SHP77 (cell line): Measurements from ENCODE around the gene TOP3A.

Experiments
- DNase-seq, 2 experiments: peaks; one replicate each; lab custom pipeline; 2025; lab: John Stamatoyannopoulos, UW

Gene TOP3A

GRCh38 chr17:18253187-18253884 is 61.5 kb downstream of the TOP3A start:
- DNase-seq, result no peak

DNA sequence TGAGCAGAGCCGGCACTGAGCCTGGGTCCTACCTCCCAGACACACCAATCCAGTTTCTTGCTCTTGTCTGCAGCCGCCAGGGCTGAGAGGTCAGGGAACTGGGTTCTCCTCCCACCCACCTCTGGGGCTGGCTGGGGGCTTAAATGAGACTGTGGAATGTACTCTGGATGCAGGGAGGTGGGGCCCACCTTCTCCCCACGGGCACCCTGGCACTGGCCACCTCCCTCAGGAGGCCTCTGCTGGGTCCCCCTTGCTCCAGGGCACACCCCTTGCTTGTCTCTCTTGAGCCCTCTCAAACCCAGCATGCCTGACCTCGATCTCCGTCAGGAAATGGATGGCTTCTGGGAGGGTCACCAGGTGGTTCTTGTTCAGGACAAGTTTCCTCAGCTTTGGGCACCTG is 62.6 kb downstream of the TOP3A start:
- DNase-seq, result no peak

DNA sequence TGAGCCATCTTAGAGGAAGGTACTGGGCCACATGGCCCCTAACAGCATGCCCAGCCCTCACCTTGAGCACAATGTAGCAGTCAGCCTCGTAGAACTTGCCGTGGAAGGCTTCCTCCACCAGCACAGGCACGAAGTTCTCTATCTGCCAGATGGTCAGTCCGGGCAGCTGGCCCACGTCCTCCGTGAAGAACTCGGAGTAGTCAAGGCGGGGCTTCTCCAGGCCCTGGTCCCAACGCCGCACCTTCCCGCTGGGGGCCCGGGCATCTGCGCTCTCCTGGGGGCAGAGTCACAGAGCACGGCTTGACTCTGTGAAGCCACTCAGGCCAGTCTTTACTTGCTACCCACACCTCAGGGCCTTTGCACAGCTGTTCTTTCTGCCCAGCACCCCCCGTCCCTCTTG is 63.6 kb downstream of the TOP3A start:
- DNase-seq, result no peak

- no peak for DNase-seq
Measured at GRCh38 chr17:18250708-18251107, 64.1 kb downstream of the TOP3A start.

- DNase-seq, result no peak
Measured at GRCh38 chr17:18250259-18250658, 64.5 kb downstream of the TOP3A start.

GRCh38 chr17:18248811-18249210 is 66.0 kb downstream of the TOP3A start:
- DNase-seq, result no peak

GRCh38 chr17:18248300-18248731 is 66.5 kb downstream of the TOP3A start:
- peak; percentile 83 to 86 for DNase-seq

DNA sequence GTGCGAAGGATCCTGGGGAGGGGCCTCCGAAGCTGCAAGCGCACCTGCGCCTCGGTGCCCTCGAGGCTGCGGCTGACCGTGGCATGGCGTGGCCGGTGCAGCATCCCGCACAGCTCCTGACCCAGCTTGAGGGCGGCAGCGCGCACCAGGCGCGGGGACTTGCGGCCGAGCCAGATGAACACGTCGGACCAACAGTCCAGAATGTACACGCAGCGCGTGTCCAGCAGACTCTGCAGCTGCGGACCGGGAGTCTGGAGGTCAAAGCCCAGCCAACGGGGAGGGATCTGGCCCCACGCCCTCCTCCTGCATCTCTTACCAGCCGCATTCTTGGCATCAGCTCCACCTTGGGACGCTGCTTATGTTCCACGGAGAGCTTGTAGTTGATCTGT is 67.2 kb downstream of the TOP3A start:
- DNase-seq, result no peak

DNA sequence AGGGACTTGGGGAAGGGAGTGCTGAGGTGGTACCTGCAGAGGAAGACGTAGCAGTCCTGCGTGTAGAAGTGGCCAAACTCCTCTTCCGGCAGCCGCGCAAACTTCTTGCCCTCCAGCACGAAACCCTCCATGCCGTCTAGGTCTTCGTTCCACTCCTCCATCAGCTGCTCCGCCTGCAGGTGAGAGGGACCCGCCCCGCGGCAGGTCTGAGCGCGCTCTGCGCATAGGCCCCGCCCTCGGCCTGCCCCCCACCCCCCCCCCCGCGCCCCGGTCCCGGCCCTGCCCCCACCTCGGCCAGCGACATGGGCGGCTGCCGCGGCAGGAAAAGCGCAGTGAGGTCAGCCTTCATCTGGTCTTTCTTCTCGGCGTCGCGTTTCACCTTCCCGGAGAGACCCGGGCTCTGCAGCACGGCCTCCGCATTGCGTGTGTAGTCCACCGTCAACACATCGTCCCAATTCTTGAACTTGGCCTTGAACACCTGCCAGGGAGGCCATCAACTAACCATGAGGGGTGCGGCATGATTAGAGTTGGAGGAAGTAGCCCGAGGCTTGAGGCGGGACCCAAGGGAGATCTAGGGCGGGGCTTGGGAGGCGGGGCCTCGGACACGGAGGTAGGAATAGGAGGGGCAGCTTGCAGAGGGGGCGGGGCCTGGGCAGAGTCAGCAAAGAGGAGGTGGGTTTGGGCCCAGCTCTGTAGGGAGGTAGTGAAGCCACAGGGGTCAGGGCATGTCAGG is 67.7 kb downstream of the TOP3A start:
- DNase-seq, result peak in 1 of 2 experiments; percentile 44

DNA sequence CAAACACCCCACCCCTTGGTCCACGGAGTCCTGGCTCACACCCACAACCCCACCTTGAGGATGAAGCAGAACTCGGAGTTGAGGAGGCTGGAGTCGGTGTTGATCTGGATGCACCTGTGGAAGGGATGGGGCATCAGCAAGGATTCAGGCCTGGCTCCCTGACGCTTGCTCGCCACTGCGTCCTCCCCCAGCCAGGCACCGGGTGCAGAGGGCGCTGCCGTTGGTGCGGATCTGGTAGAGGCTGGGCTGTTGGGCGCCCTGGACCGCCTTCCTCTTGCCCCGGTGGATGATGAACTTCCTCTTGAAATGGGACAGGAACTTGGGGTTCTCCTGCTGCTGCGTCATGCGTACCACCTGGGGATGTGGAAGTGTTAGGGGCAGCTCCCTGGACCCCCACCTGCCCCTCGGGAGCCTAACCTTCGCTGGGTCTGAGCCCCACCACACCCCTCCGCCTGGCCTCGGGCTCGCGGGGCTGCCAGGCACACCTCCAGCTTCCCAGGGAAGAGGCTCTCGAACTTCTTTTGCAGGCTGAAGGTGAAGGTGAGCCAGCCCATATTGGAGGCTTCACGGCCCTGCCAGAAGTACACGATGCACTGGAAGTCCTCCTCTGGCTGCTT is 68.6 kb downstream of the TOP3A start:
- no peak for DNase-seq

- no peak for DNase-seq
Measured at GRCh38 chr17:18245038-18245776, 69.6 kb downstream of the TOP3A start.

DNA sequence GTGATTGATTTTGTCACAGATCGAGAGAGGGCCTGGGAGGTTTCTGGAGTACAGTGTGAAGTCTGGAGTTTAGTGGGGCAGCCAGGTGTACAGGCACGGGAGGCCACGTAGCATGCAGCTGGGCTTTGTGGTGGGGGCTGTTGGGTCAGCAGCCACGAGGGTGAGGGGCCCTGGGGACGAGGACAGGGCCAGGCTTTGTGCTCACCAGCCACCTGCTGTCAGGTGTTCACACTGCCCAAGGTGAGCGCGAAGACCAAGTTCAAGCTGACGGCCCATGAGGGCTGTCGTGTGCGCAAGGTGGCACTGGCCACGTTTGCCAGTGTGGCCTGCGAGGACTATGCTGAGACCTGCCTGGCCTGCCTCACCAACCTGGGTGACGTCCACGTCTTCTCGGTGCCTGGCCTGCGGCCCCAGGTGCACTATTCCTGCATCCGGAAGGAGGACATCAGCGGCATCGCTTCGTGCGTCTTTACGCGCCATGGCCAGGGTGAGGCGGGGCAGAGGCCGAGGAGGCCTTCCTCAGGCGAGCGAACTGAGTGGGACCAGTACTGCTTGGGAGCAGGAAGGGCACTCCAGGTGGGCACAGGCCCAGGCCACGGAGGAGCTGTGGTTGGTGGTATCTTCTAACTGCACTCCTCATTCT is 73.4 kb downstream of the TOP3A start:
- DNase-seq, result no peak

DNA sequence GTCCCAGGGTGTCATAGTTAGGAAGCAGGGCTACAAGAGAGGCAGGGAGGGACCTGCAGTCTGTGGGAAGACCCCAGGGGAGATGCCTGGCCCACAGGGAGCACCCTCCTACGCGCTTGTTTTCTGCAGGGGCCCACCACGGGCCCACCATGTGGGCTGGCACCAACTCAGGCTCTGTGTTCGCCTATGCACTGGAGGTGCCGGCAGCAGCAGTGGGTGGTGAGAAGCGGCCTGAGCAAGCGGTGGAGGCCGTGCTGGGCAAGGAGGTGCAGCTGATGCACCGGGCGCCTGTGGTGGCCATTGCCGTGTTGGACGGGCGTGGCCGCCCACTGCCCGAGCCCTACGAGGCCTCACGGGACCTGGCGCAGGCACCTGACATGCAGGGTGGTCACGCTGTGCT is 74.3 kb downstream of the TOP3A start:
- DNase-seq, result no peak

DNA sequence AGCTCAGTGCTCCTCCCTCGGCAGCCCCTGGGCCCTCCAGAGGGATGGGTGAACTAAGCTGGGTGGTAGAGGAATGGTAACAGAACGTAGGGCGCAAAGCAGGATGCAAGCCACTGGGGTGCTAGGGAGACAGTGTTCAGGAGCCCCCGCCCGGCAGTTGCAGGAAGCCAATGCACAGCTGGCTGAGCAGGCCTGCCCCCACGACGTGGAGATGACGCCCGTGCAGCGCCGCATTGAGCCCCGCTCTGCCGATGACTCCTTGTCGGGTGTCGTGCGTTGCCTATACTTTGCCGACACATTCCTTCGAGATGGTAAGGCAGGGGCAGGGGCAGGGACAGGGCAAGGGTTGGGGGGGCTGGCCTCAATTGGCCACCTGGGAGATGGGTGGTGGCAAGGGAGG is 76.5 kb downstream of the TOP3A start:
- no peak for DNase-seq

- no peak for DNase-seq
Measured at GRCh38 chr17:18237461-18237860, 77.3 kb downstream of the TOP3A start.

DNA sequence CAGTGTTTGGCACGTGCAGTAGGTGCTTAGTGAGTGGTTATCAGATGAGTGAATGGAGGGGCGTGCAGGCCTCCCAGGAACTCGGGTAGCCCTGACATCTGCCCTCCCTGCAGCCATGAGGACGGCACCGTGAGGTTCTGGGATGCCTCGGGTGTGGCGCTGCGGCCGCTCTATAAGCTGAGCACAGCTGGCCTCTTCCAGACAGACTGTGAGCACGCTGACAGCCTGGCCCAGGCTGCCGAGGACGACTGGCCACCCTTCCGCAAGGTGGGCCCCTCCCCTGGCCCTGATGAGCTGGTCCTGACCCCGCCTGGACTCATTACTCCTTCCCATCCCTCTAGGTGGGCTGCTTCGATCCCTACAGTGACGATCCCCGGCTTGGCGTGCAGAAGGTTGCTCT is 78.3 kb downstream of the TOP3A start:
- DNase-seq, result no peak

- no peak for DNase-seq
Measured at GRCh38 chr17:18235743-18236256, 79.0 kb downstream of the TOP3A start.

DNA sequence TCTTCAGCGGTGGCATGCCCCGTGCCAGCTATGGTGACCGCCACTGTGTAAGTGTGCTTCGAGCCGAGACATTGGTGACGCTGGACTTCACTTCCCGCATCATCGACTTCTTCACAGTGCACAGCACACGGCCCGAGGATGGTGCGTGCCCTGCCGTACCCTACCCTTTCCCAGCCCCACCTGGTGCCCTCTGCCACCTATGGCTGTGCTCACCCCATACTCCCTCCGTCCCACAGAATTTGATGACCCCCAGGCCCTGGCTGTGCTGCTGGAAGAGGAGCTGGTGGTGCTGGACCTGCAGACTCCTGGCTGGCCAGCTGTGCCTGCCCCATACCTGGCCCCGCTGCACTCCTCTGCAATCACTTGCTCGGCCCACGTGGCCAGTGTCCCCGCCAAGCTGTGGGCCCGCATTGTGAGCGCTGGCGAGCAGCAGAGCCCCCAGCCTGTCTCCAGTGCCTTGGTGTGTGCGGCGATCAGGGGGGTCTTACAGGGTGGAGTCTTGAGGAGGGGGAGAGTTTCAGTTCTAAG is 79.9 kb downstream of the TOP3A start:
- DNase-seq, result no peak

- no peak for DNase-seq
Measured at GRCh38 chr17:18233803-18234518, 80.8 kb downstream of the TOP3A start.

GRCh38 chr17:18231164-18231563 is 83.6 kb downstream of the TOP3A start:
- no peak for DNase-seq
